Activated CD8-positive, alpha-beta T cell treated with anti-CD3 and anti-CD28 coated beads for 36 hours (primary cell): ENCODE results near the gene CEP295NL. TPM values are rescaled to one million over a fixed set of nuclear protein-coding genes. Genes with fewer than 3 reads are reported as not detected.
A peak's percentile ranks its signal among the peaks of the same experiment; 100 is the strongest.
"Not testable (repeated sequence)": the region's sequence is repeated elsewhere in the genome, so short reads cannot be mapped to it uniquely, and the experiment has no call there.

Source experiments
- ATAC-seq: fragments of 200-7000 bp; cut with Tn5 transposase; one replicate; pipeline ENCODE4 v1.10.0; 2021; ENCODE audit warnings: mild to moderate bottlenecking, moderate library complexity
- CTCF ChIA-PET: fragments of 350-600 bp; sonication (Branson Sonifier 250); formaldehyde crosslinking; loops from one replicate; lab custom pipeline; 2021; ENCODE audit warnings: antibody characterized with exemption; lab: Charles Lee
- POLR2A ChIA-PET: fragments of 350-600 bp; sonication (Branson Sonifier 250); formaldehyde crosslinking; loops from one replicate; lab custom pipeline; 2021; ENCODE audit warnings: antibody characterized with exemption; lab: Charles Lee
- DNase-seq: peaks from one replicate; pipeline ENCODE4 v3.0.0-alpha.2; 2020
- H3K27ac Mint-ChIP-seq: one replicate; pipeline ENCODE4 v1.8.0; 2021; ENCODE audit warnings: mild to moderate bottlenecking, mixed read lengths
- H3K27me3 Mint-ChIP-seq: one replicate; pipeline ENCODE4 v1.8.0; 2021; ENCODE audit warnings: mixed read lengths
- H3K36me3 Mint-ChIP-seq: one replicate; pipeline ENCODE4 v1.8.0; 2021; ENCODE audit warnings: low read depth, mixed read lengths
- H3K4me1 Mint-ChIP-seq: one replicate; pipeline ENCODE4 v1.8.0; 2021; ENCODE audit warnings: low read depth, mixed read lengths
- H3K4me3 Mint-ChIP-seq: one replicate; pipeline ENCODE4 v1.8.0; 2021; ENCODE audit warnings: mild to moderate bottlenecking, moderate library complexity, mixed read lengths
- H3K9me3 Mint-ChIP-seq: one replicate; pipeline ENCODE4 v1.8.0; 2021; ENCODE audit warnings: mixed read lengths
- CTCF ChIP-seq: fragments of 200-600 bp; IDR thresholded peaks from one replicate; pipeline ENCODE4 v1.8.0; 2022; ENCODE audit warnings: antibody characterized with exemption, mild to moderate bottlenecking
- intact Hi-C: fragments of 100-400 bp; cut with micrococcal nuclease; formaldehyde crosslinking; loops from one replicate; pipeline ENCODE4 v1.10.0; 2022
- total RNA-seq, 2 experiments: library from RNA; stranded (reverse); gene quantifications; one replicate each; pipeline ENCODE4 v1.2.3, GENCODE V29; 2021

CEP295NL gene
- total RNA-seq, 2 experiments from 2014 or later = 0.18 TPM; not detected in 1

GRCh38 chr17:78891406-78892061, 11.5 kb downstream of the CEP295NL start:
- H3K9me3 Mint-ChIP-seq = no peaks in the 10 kb centered on the region
- ChIA-PET POLR2A (interaction anchor here (1.4 kb wide), 1 partner anchor 11 kb away, joined by 6 read pairs; the partner anchor contains the start of gene CEP295NL), CTCF (interaction anchor here (3.0 kb wide), 1 partner anchor 26 kb away, joined by 12 read pairs; no protein-coding TSS in a partner anchor)
- H3K36me3 Mint-ChIP-seq = no peaks in the 10 kb centered on the region
- no peaks in the 10 kb centered on the region for H3K27me3 Mint-ChIP-seq
- peaks cover 29% of the 10 kb centered on the region for H3K4me1 Mint-ChIP-seq
- ATAC-seq (no peak), DNase-seq (no peak)
- peak overlapping the region; percentile 26 for H3K27ac Mint-ChIP-seq
- intact Hi-C loops = no loop called here
- no peak for TF ChIP-seq CTCF
- no peak overlapping the region for H3K4me3 Mint-ChIP-seq

GRCh38 chr17:78890498-78890897, 12.5 kb downstream of the CEP295NL start:
- TF ChIP-seq CTCF = no peak
- POLR2A ChIA-PET = interaction anchor here (0.6 to 1.0 kb wide), 3 partner anchors 11 to 825 kb away, joined by 3 to 4 read pairs (median 4); no protein-coding TSS in a partner anchor

GRCh38 chr17:78890096-78890495, 12.9 kb downstream of the CEP295NL start:
- intact Hi-C loops, H3K9me3 Mint-ChIP-seq, H3K4me3 Mint-ChIP-seq, H3K27me3 Mint-ChIP-seq, H3K36me3 Mint-ChIP-seq, DNase-seq: not testable (repeated sequence)
- H3K4me1 Mint-ChIP-seq = peaks cover 29% of the 10 kb centered on the region
- ChIA-PET CTCF (interaction anchor here (3.0 kb wide), 1 partner anchor 24 kb away, joined by 12 read pairs; no protein-coding TSS in a partner anchor), POLR2A (interaction anchor here (0.6 to 1.0 kb wide), 2 partner anchors 11 to 824 kb away, joined by 4 read pairs; no protein-coding TSS in a partner anchor)
- H3K27ac Mint-ChIP-seq = peak overlapping the region; percentile 65
- ATAC-seq = peak; percentile 25

More at GRCh38 chr17:78890498-78890897, 12.5 kb downstream of the CEP295NL start:
- CTCF ChIA-PET = interaction anchor here (3.0 kb wide), 1 partner anchor 25 kb away, joined by 12 read pairs; no protein-coding TSS in a partner anchor
- ATAC-seq (peak; percentile 84), DNase-seq (peak; percentile 79)
- no peaks in the 10 kb centered on the region for H3K9me3 Mint-ChIP-seq
- peaks cover 29% of the 10 kb centered on the region for H3K4me1 Mint-ChIP-seq
- peak overlapping the region; percentile 28 for H3K4me3 Mint-ChIP-seq
- H3K36me3 Mint-ChIP-seq = no peaks in the 10 kb centered on the region
- intact Hi-C loops = no loop called here
- no peaks in the 10 kb centered on the region for H3K27me3 Mint-ChIP-seq
- H3K27ac Mint-ChIP-seq = peak overlapping the region; percentile 65

- Mint-ChIP-seq H3K4me3 (no peak overlapping the region), H3K27me3 (no peaks in the 10 kb centered on the region), H3K27ac (no peak overlapping the region), H3K9me3 (no peaks in the 10 kb centered on the region), H3K4me1 (peaks cover 29% of the 10 kb centered on the region), H3K36me3 (no peaks in the 10 kb centered on the region)
- ChIA-PET CTCF (interaction anchor here (3.0 kb wide), 1 partner anchor 24 kb away, joined by 12 read pairs; no protein-coding TSS in a partner anchor), POLR2A (interaction anchor here (1.0 kb wide), 1 partner anchor 10 kb away, joined by 4 read pairs; no protein-coding TSS in a partner anchor)
- TF ChIP-seq CTCF = no peak
- intact Hi-C loops = no loop called here
- DNase-seq (peak; percentile 47), ATAC-seq (peak; percentile 35)
These were observed 13.5 kb downstream of the CEP295NL start for GRCh38 chr17:78889531-78889930.

GRCh38 chr17:78888941-78889518, 14.0 kb downstream of the CEP295NL start:
- Mint-ChIP-seq H3K9me3 (no peaks in the 10 kb centered on the region), H3K27me3 (no peaks in the 10 kb centered on the region), H3K27ac (peak overlapping the region; percentile 25), H3K36me3 (no peaks in the 10 kb centered on the region), H3K4me3 (no peak overlapping the region), H3K4me1 (peaks cover 29% of the 10 kb centered on the region)
- ChIA-PET POLR2A (no interaction called here), CTCF (interaction anchor here (3.0 kb wide), 1 partner anchor 23 kb away, joined by 12 read pairs; no protein-coding TSS in a partner anchor)
- intact Hi-C loops = no loop called here
- ATAC-seq (no peak), DNase-seq (no peak)
- no peak for TF ChIP-seq CTCF
